Activated CD8-positive, alpha-beta memory T cell treated with anti-CD3 and anti-CD28 coated beads, Interleukin-2, amount 50 U/mL, for 4 hours (primary cell): Measurements from ENCODE around the gene ASCC1.

Experiments used
- DNase-seq: peaks from one replicate; pipeline ENCODE4 v3.0.0-alpha.2; 2020

ASCC1 gene

GRCh38 chr10:72062832-72063702, 153.0 kb downstream of the ASCC1 start:
- no peak for DNase-seq

- DNase-seq: no peak
Measured at GRCh38 chr10:72062382-72062781, 153.7 kb downstream of the ASCC1 start.

DNA sequence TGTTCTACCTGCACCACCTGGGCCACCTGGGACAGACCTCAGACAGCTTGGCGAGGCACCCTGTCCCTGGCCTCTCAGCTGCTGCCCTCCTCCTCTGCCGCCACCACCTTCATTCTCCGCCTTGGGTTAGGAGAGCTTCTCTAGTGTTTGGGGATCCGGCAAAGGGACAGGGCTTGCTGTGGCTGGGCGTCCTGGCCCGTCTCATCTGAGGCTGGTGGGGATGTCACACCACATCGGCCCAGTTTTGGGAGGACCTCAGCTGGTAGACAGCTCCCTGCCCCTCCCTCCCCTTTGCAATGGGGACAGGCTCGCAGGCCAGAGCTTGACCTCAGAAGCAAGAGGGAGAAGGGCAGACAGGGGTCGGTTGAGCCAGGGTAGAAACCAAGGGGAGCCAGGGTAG, 154.1 kb downstream of the ASCC1 start:
- DNase-seq: no peak

GRCh38 chr10:72061491-72061890, 154.6 kb downstream of the ASCC1 start:
- DNase-seq: no peak

GRCh38 chr10:72059843-72060822, 155.9 kb downstream of the ASCC1 start:
- DNase-seq: no peak

- DNase-seq: peak; percentile 74
Measured at GRCh38 chr10:72058989-72059842, 156.9 kb downstream of the ASCC1 start.

- no peak for DNase-seq
Measured at GRCh38 chr10:72058347-72058898, 157.7 kb downstream of the ASCC1 start.

DNA sequence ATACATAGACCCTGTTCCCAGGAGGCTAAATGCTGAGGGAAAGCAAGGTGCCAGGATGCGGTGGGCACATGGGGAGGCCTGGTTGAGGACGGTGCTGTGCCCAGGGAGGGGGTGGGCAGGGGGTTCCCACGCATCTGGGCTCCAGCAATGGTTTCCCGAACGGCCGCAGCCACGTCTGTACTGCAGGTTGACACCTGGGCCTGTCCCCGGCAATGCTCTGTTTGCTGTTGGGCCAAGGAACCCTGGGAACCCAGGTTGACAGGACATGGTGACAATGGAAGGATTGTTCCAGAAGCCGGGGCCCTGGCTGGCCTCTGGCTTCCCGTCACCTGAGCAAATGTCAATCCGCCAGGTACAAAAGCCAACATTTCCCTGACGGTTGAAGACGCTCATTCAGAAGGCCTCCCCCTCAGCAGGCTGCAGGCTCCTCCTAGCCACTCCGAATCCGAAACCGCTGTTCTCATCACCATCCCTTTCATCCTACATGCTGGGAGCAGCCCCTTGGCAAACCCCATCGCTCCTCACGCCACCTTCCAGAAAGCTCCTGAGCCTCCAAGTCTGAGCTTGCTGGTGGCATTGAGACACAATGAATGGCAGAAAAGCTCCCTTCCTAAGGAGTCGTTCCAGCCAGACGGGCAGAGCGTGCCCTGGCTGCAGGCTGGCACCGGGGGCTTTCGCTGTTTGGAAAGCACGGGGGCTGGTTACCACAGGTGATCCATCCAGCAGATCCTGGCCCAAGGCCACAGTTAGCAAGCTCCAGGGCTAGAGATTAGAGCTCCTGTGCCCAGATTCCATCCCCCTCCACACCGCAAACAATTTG, 158.9 kb downstream of the ASCC1 start:
- no peak for DNase-seq

- no peak for DNase-seq
Measured at GRCh38 chr10:72056113-72056512, 160.0 kb downstream of the ASCC1 start.

GRCh38 chr10:72053690-72054089, 162.4 kb downstream of the ASCC1 start:
- no peak for DNase-seq

DNA sequence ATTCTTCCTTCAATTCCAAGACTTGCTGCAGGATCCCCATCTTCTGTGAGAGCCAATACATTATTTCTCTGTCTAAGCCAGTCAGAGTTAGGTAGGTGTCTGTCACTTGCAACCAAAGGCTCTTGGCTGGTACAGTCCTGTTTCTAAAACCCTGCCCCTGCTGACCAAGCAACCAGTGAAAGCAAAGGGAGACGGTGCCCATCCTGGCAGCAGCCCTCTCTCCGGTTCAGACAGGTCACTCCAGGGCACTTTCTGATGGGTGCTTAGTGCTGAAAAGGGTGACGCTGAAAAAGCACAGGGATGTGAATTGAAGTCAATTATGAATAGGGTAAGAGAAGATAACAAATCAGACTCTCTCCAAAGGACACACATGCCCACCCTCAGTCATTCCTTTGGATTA, 165.2 kb downstream of the ASCC1 start:
- no peak for DNase-seq

DNA sequence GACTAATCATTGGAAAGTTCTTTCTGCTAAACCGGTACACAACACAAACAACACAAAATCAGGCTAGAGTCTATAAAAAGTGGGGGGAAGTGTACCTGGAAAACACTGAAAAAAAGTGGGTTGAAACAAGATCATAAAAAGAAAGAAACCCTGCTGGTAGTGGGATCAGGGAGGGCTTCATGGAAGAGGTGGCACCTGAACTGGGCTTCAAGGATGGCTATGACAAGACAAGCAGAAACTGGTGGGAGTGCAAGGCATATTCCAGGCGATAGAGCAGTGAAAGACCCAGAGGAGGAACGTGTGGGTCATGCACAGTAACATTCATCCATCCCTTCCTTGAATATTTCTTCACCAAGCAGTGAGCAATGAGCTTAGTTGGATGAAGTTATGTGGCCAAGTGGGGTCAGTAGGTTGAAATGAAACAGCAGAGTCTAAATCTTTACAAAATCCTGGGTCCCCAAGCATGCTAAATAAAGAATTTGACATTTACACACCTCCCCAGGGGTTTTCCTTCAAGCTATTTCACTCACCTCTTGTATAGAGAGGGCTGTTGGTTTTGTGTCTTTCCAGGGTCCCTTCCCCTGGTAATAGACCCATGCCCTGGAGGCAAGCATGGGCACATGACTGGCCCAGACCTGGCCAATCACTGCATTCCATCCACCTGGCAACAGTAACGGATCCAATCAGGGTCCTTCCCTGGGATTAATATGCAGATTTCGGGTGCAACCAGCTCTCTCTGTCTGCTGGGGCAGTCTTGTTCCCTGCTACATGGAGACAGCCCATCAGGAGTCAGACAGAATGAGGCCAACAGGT, 165.9 kb downstream of the ASCC1 start:
- no peak for DNase-seq

DNA sequence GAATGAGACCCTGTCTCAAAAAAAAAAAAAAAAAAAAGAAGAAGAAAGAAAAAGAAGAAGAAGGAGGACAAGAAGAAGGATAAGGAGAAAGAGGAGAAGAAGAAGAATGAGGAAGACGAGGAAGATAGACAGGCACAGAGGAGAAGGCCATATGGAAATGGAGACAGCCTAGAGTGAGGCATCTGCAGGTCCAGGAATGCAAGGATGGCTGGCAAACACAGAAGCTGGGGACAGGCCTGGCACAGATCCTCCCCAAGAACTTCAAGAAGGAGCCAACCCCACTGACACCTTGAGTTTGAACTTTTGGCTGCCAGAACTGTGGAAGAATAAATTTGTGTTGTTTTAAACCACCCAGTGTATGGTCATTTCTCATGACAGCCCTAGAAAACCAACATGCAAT, 166.6 kb downstream of the ASCC1 start:
- no peak for DNase-seq

- peak; percentile 93 for DNase-seq
Measured at GRCh38 chr10:72048450-72049124, 167.5 kb downstream of the ASCC1 start.
